HG03066 (cell line): Measurements from ENCODE around the gene UBE2D3.
A peak's percentile ranks its signal among the peaks of the same experiment; 100 is the strongest.
"Not testable (repeated sequence)": the region's sequence is repeated elsewhere in the genome, so short reads cannot be mapped to it uniquely, and the experiment has no call there.

Source experiments
- ATAC-seq: cut with Tn5 transposase; IDR thresholded peaks from one replicate; pipeline ENCODE4 v1.9.1; 2021; ENCODE audit warnings: low read depth; ENCODE audit not compliant: unreplicated experiment

UBE2D3 gene

DNA sequence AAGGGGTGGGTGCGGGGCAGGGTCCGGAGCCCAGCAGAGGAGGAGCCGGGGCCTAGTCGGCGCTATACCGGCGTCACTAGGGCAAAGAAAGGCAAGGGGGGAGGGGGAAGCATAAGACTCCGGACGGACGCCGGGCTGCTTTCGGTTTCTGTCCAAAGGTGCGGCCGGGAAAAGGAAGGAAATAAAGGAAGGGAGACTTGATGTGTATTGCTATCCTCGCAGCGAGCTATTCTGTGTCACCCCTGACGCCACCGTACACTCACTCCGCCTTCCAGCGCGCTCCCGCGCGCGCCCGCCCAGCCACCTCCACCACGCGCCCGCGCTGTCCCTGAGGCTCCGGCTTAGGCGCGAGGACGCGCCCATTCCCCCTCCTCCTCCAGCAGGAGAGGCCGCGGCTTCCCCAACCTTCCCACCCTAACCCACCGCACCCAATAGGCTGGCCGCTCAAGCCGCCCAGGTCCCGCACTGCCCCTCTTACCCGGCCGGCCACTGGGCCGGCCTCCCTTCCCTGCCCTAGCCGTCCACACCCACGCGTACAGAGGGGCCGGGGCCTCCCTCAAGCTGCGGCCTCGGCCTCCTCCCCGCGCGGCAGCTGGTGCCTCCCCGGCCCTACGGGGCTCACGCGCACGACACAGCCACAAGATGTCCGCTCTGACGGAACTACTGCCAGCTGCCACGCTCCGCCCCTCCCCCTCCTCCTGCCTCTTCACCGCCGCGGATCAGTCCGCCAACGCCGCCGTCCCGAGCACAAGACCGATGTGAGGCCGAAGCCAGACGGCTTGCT, at the start of gene UBE2D3:
Gene UBE2D3, minus strand, starts transcription at position 662 of the 784 bp plus-strand sequence. CDS start 1,043 bp downstream, outside the sequence.
- ATAC-seq = peak; percentile 29

DNA sequence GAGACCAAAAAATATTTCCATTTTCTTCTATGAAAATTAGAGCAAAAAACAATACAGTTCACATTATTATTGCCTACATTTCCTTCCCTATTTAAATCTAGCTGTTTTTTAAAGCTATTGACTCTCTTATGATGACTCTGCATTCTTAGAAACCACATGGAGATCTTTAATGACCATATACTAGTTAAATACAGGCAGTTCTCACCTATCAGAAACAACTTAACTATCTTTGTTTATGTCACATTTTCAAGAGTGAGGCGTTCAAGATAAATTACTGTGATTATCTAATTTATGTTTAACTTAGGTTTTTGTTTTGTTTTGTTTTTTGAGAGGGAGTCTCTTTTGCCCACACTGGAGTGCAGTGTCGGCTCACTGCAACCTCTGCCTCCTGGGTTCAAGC, 44.4 kb upstream of the UBE2D3 start:
- ATAC-seq = no peak

DNA sequence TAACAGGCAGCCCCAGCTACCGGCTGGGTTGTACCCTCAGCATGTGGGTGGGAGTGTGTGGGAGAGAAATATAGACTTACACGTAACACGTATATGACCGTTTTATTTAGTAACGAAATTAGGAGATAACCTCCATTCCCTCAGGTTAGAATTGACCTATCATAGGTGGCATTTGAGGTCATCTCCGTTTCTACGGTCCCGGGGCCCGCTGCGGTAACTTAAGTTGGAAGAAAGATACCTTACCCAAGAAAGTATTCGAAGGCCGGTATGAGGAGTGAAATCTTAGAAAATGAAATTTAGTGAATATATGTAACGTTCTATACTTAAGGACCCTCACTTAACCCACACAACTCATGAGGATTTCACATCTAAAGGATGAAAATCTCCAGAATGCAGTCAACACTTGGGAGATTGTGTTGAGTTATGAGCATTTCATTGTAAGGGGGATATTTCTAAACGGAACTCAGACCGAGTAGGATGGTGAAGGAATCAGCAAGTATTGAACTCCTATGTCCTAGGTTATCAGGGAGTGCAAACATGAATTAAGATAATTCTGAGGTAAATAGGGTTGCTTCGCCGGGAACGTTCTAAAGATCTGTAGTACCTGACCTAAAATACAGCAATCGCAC, 42.3 kb upstream of the UBE2D3 start:
- ATAC-seq = peak; percentile 21

DNA sequence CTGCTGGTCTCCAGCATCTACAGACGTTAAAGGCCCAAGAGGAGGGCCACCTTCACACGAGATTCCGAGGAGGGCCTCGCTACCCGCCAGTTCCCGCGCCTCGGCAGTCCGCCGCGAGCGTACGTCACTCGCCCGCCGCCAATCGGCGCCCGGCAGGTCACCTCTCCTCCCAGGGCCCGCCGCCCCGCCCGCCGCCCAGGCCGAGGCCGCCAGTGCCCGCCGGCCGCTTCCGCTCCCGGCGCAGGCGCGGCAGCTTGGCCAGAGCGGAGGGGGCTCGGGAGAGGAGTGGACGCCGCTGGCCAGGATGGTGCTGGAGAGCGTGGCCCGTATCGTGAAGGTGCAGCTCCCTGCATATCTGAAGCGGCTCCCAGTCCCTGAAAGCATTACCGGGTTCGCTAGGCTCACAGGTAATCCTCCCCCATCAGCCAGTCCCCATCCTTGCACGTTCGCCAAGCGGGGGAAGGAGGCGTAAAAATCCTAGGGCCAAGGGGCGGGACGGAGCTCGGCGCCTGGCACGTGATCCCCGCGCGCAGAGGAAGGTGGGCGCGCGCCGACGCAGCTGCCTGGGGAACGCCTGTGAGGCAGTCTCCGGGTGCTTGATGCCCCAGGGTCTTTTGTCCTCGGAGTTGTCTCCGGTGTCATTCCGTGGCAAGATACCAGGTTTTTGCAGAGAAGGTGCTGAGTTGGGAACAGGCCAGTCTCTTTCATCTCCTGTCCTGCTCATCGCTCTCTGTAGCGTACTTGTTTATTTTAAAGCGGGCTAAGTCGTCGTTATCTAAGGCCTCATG, 41.6 kb upstream of the UBE2D3 start, which contains the start of gene CISD2:
Gene CISD2, plus strand, starts transcription at position 212 of the 788 bp plus-strand sequence. Its CDS starts 93 bp downstream, at position 305.
- peak; percentile 80 for ATAC-seq

DNA sequence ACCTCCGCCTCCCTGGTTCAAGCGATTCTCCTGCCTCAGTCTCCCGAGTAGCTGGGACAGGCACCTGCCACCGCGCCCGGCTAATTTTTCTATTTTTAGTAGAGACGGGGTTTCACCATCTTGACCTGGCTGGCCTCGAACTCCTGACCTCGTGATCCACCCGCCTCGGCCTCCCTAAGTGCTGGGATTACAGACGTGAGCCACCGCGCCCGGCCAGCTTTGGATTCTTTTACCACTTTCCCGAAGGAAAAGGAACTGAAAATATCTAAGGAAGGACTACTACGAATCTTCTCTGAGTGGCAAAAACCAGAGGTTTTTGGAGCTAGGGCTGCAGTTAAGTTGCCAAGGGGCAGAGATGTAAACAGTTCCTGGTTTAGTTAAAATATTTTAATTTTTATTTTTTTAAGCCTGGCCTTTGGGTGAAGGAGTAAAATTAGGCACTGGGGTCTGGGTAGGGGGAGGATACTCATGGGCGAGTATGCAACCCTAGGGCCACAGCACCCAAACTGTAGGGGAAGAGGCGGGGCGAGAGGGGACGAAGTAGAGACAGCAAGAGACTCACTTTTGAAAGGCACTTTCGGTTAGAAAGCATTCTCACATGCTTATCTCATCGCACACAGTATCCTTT, 40.9 kb upstream of the UBE2D3 start:
- no peak for ATAC-seq

DNA sequence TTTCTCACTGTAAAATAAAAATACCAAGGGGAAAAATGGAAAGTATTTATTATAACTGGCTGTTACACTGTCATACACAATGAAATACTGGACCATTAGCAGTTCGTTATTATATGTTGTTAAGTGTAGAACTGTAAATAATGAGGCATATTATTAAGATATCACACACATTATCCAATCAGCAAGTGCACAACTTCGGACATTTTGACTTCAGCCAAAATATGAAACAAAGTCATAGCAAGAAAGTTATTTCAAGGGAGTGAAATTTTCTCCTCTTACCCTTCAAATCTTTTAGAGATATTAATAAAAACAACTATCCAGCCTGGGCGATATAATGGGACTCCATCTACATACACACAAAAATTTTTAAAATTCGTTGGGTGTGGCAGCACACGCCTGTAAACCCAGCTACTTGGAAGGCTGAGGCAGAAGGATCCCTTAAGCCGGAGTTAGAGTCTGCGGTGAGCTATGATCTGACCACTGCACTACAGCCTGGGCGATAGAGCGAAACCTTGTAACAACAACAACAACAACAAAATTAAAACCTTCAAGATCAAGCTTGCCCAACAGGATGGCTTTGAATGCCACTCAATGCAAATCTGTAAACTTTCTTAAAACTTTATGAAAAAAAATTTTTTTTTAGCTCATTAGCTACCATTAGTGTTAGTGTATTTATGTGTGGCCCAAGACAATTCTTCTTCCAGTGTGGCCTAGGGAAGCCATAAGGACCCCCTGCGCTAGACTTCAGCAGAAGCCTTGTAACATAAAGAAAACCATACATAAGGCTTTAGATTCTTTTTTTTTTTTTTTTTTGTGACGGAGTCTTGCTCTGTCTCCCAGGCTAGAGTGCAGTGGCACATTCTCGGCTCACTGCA, 40.2 kb upstream of the UBE2D3 start:
- ATAC-seq = no peak

DNA sequence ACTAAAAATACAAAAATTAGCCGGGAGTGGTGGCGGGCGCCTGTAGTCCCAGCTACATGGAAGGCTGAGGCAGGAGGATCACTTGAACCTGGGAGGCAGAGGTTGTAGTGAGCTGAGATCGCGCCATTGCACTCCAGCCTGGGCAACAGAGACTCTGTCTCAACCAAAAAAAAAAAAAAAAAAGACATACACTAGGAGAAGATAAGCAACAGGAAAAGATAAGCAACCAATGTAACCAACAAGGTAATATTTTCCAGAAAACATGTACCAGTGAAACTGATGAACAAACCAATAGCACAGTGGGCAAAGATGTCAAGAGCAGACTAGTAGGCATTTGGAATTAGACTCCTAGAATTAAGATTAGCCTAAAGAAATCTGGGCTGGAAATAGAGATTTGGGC, 38.0 kb upstream of the UBE2D3 start:
- not testable (repeated sequence) for ATAC-seq

DNA sequence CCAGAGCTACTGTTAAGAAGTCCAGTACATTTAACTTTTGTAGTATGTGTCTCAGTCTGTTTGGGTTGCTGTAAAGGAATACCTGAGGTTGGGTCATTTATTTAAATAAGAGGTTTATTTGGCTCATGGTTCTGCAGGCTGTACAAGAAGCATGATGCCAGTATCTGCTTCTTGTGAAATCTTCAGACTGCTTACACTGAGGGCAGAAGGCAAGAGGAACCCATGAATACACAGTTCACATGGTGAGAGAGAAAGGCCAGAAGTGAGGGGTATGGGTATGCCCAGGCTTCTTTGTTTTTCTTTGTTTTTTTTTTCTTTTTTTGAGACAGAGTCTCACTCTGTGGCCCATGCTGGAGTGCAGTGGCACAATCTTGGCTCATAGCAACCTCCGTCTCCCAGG, 35.4 kb upstream of the UBE2D3 start:
- ATAC-seq = no peak

DNA sequence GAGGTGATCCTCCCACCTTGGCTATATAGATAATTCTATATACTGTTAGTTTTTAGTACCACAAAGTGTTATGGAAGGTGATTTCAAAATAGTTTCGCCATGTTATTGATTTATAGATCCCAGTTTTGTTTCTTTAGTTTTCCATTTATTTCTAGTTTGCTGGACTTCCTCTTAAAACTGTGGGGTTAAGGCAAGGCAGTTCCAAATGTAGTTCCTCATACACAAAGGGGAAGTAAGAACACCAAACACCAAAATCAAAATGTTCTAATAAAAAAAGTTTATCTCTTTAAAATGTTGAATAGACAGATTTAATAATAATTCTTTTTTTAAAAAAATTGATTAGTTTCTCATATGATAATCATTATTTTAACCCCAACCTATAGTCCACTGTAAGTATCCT, 34.7 kb upstream of the UBE2D3 start:
- no peak for ATAC-seq

DNA sequence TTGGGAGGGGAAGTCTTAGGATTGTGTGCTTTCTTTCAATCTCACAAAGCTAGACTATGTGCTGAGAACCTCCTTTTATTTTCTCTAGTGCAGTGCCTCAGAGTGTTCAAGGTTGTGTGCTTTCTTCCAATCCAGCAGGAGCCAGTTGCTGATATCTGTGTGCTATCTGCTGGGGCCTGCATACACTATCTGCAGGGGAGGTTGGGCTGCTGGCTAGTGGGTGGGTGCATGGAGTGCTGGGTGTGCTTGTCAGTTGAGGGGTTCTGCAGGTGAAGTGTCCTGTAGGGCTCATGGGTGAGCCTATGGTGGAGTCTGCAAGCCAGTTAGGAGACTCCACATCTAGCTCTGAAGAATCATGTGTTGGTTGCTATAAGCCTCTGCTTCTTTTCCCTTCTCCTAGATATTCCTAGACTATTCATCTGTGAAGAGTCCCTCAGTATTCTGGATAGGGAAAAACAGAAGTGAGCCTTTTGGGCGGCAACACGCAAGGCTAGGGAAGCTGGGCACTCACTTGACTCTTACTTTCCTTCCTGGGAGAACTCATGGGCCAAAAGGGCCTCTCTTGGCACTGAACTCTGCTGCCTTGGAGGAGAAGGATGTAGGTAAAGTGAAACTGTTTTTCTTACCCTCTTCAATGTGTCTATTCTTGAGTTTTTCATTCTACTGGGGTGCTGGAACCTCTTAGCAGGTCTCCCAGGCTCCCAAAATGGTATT, 33.4 kb upstream of the UBE2D3 start:
- ATAC-seq = no peak

DNA sequence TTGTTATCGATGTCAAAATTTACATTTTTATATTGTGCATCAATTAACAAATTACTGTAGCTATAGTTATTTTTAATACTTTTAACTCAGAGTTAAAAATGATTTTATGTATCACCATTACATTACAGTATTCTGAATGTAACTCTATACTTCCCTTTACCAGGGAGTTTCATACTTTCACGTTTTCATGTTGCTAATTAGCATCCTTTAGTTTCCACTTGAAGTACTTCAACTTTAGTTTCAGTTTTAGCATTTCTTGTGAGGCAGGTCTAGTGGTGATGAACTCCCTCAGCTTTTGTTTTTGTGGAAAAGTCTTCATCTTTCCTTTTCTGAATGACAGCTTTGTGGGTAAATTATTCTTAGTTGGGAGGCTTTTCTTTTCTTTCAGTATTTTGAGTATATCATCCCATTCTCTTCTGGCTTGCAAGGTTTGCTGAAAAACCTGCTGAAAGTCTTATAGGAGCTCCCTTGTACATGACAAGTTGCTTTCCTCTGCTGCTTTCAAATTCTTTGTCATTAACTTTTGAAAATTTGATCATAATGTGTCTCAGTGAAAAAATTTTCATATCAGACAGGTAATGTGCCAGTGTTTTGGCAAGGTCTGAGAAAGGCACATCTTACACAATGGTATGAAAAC, 31.6 kb upstream of the UBE2D3 start:
- no peak for ATAC-seq

DNA sequence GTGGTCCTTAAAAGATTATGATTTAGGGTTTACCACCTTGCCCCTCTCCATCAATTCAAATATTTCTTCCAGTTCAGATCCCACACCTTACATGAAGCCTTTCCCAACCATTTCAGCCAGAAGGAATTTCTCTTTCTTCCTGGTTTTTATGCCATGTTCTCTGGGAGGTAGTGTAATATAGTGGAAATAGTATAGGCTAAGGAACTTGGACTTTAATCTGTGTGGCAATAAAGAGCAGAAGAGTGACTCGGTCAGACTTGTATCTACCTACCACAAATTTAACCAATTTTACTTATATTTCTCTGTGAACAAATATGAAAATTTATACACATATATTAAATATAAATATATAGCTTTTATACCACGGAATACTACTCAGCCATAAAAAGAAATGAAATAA, 23.0 kb upstream of the UBE2D3 start:
- no peak for ATAC-seq

DNA sequence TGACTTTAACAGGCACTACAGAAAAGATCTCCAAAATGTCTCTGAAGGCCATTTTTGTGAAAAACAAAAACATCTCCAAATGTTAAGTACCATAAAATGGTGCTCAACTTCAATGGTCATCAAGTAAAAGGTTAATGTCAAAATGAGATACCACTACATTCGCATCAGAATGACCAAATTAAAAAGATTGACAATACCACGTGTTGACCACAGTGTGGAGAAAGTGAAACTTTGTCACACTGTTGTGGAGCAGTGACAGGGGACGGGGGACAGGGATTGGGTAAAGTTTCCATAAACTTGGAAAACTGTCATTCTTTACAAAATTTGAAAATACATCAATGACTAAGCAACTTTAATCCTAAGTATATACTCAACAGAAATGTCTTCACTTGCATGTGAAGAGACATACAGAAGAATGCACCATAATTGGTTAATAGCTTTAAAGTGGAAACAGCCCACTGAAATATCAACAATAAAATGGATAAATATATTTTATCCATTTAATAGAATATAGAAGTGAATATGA, 22.3 kb upstream of the UBE2D3 start:
- no peak for ATAC-seq

DNA sequence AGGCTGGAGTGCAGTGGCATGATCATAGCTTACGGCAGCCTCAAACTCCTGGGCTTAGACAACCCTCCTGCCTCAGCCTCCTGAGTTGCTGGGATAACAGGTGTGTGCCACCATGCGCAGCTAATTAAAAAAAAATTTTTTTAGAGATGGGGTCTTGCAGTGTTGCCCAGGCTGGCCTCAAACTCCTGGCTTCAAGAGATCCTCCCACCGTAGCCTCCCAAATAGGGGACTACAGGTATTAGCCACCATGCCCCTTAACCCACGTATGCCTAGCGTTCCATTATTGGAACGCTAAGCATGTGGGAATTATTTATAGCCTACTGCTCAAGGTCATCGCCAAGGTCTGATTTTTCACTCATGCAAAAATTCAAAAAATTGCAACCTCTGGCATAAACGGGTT, 20.3 kb upstream of the UBE2D3 start:
- no peak for ATAC-seq

DNA sequence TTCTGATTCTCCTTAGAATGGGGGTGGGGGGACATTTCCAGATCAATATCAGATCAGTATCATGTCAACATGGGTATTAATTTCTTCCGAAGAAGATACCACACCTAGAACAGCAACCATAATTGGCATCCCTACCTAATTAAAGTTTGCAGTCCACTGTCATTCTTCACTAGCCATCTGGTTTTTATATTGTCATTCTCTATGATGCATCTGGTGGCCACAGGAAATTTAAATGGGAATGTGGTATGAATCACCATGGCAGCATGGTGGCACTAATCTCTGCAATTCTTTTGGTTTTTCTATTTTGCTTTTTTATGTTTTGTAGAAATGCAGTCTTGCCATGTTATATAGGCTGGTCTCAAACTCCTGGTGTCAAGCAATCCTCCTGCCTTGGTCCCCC, 16.6 kb upstream of the UBE2D3 start:
- ATAC-seq = no peak

DNA sequence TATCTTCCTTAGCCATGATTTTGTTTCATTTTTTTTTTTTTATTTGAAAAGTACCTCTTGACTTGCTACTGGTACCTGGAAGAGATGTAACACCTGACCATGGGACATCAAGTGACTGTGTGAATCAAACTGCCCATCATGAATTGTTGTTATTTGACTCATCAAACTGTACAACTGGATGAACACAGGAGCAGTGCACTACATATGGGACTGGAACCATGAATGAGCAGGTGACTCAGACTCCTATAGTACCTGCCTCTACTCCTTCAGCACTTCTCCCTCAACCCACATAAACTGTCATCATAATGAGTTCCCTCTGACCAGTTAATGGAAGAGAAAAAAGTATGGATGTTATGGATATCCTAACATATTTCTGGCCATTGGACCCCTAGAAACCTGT, 15.9 kb upstream of the UBE2D3 start:
- no peak for ATAC-seq

DNA sequence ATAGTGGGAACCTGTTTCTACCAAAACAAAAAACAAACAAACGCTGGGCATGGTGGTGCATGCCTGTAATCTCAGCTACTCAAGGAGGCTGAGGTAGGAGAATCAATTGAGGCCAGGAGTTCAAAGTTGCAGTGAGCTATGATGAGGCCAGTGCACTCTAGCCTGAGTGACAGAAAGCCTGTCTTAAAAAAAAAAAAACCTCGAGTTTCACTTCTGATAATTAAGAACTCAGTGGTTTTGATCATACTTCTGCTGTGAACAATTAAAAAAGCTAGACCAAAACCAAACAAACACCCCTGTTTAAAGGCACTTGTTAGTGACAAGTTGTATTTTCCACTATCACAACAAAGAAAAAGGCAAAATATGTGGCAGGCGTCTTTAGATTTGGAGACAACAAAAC, 15.0 kb upstream of the UBE2D3 start:
- no peak for ATAC-seq

DNA sequence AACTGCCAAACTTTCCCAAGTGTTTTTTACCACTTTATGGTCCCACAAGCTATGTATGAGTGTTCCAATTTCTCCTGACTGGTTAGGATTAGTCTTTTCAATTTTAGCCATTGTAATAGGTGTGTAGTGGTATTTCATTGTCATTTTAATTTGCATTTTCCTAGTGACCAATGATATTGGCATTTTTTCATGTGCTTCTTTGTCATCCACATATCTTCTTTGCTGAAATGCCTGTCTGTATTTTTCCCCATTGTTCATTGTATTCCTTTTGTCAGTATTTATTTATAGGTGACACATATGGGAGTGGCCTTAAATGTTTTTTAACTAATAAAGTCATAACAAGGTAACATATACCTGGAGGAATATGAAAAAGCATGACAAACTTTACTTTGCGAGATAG, 9.2 kb upstream of the UBE2D3 start:
- no peak for ATAC-seq

DNA sequence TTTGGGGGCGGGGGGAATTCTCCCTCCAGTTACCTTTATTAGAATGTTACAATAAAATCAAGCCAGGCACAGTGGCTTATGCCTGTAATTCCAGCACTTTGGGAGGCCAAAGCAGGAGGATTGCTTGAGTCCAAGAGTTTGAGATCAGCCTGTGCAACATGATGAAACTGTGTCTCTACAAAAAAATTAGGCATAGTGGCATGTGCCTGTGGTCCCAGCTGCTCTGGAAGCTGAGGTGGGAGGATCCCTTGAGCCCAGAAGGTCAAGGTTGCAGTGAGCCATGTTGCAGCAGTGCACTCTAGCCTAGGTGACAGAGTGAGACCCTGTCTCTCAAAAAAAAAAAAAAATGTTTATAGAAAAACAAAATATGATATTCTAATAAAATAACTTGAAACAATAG, 5.3 kb upstream of the UBE2D3 start:
- ATAC-seq = no peak
